Measurements from ENCODE around the gene SLC2A5.

GRCh38 chr1:9101510-9102146 is 32.2 kb upstream of the SLC2A5 start:
- TF ChIP-seq CTCF (conservative IDR thresholded peaks at IDR 0.05; ENCODE audit: low read depth, low read length) = peak; percentile 65
- no peak for TF ChIP-seq EZH2 (IDR thresholded peaks at IDR 0.05; ENCODE audit: borderline replicate concordance, low read depth, low read length, poor library complexity, severe bottlenecking)

All from A673 (cell line).